ENCODE results near the gene NBPF12. TPM values are rescaled to one million over a fixed set of nuclear protein-coding genes. Genes with fewer than 3 reads are reported as not detected.
"Not testable (repeated sequence)": the region's sequence is repeated elsewhere in the genome, so short reads cannot be mapped to it uniquely, and the experiment has no call there.

NBPF12 gene
- total RNA-seq, 1 donor from 2014 or later = 13.8 TPM

DNA sequence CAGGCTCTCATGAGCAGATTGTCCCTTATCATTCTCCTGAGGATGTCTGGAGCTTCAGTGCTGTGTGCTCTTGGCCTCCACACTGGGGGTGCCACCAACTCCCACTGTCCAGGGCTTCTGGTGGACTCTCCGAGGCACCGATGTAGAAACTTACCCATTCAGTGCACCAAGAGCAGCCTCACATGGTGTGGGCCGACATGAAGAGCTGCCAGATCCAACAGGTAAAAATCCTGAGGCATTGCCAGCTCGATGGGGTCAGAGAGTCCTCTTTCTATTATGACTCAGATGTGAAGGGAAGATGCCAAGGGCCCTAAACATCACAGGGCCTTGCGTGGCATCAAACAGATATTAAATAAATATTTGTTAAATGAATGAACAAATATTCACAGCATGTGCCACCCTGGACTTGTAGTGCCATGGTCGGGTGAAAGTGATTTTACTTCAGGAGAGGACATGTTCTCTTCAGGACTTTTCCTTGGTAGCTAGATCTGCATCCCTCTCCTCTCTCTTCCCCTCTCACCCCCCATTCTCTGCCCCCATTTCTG lies 5.3 kb downstream of the NBPF12 start:
- not testable (repeated sequence) for DNase-seq (ENCODE audit: low read depth); H3K36me3 ChIP-seq (ENCODE audit: control insufficient read depth, insufficient read depth, low read length); H3K27me3 ChIP-seq (ENCODE audit: control insufficient read depth, insufficient read depth, low read length); H3K4me3 ChIP-seq (ENCODE audit: low read depth, low read length)

DNA sequence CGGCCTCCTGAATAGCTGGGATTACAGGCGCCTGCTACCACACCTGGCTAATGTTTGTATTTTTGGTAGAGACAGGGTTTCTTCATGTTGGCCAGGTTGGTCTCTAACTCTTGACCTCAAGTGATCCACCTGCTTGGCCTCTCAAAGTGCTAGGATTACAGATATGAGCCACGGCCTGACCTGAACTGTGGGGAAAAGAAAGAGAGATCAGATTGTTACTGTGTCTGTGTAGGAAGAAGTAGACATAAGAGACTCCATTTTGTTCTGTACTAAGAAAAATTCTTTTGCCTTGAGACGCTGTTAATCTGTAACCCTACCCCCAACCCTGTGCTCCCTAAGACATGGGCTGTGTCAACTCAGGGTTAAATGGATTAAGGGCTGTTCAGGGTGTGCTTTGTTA lies 10.0 kb downstream of the NBPF12 start:
- not testable (repeated sequence) for H3K27me3 ChIP-seq (ENCODE audit: control insufficient read depth, insufficient read depth, low read length); DNase-seq (ENCODE audit: low read depth); H3K36me3 ChIP-seq (ENCODE audit: control insufficient read depth, insufficient read depth, low read length); H3K4me3 ChIP-seq (ENCODE audit: low read depth, low read length)

- not testable (repeated sequence) for DNase-seq (ENCODE audit: low read depth); H3K27me3 ChIP-seq (ENCODE audit: control insufficient read depth, insufficient read depth, low read length); H3K4me3 ChIP-seq (ENCODE audit: low read depth, low read length); H3K36me3 ChIP-seq (ENCODE audit: control insufficient read depth, insufficient read depth, low read length)
Observed at GRCh38 chr1:146964340-146964739, 26.2 kb downstream of the NBPF12 start.

DNA sequence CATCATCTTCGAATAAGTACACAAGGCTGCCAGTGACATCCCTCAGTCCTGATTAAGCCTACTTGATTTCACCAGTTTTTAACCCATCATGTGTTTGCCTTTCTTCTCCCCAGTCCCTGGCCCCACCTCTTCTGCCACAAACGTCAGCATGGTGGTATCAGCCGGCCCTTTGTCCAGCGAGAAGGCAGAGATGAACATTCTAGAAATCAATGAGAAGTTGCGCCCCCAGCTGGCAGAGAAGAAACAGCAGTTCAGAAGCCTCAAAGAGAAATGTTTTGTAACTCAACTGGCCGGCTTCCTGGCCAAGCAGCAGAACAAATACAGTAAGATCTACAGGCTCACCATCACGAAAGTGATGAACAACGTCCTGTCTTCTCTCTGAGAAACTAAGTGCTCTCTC lies 28.2 kb downstream of the NBPF12 start:
- not testable (repeated sequence) for H3K36me3 ChIP-seq (ENCODE audit: control insufficient read depth, insufficient read depth, low read length); H3K4me3 ChIP-seq (ENCODE audit: low read depth, low read length); DNase-seq (ENCODE audit: low read depth); H3K27me3 ChIP-seq (ENCODE audit: control insufficient read depth, insufficient read depth, low read length)

DNA sequence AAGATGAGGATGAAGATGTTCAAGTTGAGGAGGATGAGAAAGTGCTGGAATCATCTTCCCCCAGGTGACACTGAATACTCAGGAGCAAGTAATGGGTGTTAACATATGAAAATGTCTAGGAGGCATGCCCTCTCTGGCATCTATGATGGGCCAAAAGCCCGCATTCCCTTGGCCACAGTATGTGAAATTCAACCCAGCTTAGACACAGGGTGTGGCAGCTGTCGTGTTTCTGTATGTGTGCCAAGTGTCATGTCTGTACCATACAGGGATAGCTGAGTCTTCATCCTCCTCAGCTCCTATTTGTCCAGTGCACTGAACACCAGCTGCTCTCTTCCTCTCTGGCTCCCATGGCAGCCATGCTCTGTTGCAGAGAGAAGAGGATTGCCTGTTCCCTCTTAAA lies 32.5 kb downstream of the NBPF12 start:
- H3K36me3 ChIP-seq (ENCODE audit: control insufficient read depth, insufficient read depth, low read length); DNase-seq (ENCODE audit: low read depth); H3K4me3 ChIP-seq (ENCODE audit: low read depth, low read length): not testable (repeated sequence)

GRCh38 chr1:146972681-146973080 lies 34.6 kb downstream of the NBPF12 start:
- DNase-seq (ENCODE audit: low read depth); H3K4me3 ChIP-seq (ENCODE audit: low read depth, low read length); H3K27me3 ChIP-seq (ENCODE audit: control insufficient read depth, insufficient read depth, low read length); H3K36me3 ChIP-seq (ENCODE audit: control insufficient read depth, insufficient read depth, low read length): not testable (repeated sequence)

More for the DNA sequence above, 32.5 kb downstream of the NBPF12 start:
- H3K27me3 ChIP-seq (ENCODE audit: control insufficient read depth, insufficient read depth, low read length) = not testable (repeated sequence)

GRCh38 chr1:146985855-146986254 lies 47.7 kb downstream of the NBPF12 start:
- not testable (repeated sequence) for H3K36me3 ChIP-seq (ENCODE audit: control insufficient read depth, insufficient read depth, low read length); H3K27me3 ChIP-seq (ENCODE audit: control insufficient read depth, insufficient read depth, low read length); DNase-seq (ENCODE audit: low read depth); H3K4me3 ChIP-seq (ENCODE audit: low read depth, low read length)

DNA sequence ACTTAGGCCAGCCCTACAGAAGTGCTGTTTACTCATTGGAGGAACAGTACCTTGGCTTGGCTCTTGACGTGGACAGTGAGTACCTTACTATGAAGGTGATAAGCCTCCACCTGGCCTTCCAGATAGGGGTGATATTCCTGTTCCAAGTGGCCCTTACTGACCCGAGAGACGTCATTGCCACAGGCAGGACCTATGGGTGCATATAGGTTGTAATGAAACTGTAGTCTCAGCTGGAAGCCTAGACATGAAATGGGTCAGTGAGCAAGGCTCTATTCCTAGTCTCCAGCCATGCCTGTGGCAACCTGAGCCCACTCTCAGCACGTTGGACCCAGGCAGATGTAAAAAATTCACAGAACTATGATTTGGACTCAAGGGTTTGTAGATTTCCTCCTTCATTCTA lies 48.3 kb downstream of the NBPF12 start:
- H3K4me3 ChIP-seq (ENCODE audit: low read depth, low read length); H3K36me3 ChIP-seq (ENCODE audit: control insufficient read depth, insufficient read depth, low read length); DNase-seq (ENCODE audit: low read depth); H3K27me3 ChIP-seq (ENCODE audit: control insufficient read depth, insufficient read depth, low read length): not testable (repeated sequence)

DNA sequence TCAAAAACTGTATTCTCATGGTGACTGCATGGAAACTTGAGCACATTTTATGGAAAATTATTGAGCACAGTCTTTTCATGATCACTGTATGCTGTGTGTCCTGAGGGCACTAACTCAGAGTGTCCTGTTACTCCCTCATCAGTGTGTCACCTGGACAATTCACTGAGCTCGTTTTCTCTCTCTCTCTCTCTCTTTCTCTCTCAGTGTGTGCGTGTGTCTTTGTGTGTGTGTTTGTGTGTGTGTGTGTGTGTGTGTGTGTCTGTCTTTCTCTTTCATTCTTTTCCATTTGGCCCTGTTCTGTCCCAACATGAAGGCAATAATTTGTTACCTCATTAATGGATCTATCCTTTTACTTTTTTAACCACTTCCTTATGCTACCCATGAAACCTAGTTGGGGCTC lies 49.4 kb downstream of the NBPF12 start:
- H3K27me3 ChIP-seq (ENCODE audit: control insufficient read depth, insufficient read depth, low read length); H3K4me3 ChIP-seq (ENCODE audit: low read depth, low read length); H3K36me3 ChIP-seq (ENCODE audit: control insufficient read depth, insufficient read depth, low read length); DNase-seq (ENCODE audit: low read depth): not testable (repeated sequence)

GRCh38 chr1:146989455-146989854 lies 51.3 kb downstream of the NBPF12 start:
- not testable (repeated sequence) for DNase-seq (ENCODE audit: low read depth); H3K4me3 ChIP-seq (ENCODE audit: low read depth, low read length); H3K27me3 ChIP-seq (ENCODE audit: control insufficient read depth, insufficient read depth, low read length); H3K36me3 ChIP-seq (ENCODE audit: control insufficient read depth, insufficient read depth, low read length)

DNA sequence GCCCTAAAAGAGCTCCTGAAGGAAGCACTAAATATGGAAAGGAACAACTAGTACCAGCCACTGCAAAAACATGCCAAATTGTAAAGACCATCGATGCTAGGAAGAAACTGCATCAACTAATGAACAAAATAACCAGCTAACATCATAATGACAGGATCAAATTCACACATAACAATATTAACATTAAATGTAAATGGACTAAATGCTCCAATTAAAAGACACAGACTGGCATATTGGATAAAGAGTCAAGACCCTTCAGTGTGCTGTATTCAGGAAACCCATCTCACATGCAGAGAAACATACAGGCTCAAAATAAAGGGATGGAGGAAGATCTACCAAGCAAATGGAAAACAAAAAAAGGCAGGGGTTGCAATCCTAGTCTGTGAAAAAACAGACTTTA lies 70.4 kb downstream of the NBPF12 start:
- DNase-seq (ENCODE audit: low read depth); H3K27me3 ChIP-seq (ENCODE audit: control insufficient read depth, insufficient read depth, low read length); H3K36me3 ChIP-seq (ENCODE audit: control insufficient read depth, insufficient read depth, low read length); H3K4me3 ChIP-seq (ENCODE audit: low read depth, low read length): not testable (repeated sequence)

DNA sequence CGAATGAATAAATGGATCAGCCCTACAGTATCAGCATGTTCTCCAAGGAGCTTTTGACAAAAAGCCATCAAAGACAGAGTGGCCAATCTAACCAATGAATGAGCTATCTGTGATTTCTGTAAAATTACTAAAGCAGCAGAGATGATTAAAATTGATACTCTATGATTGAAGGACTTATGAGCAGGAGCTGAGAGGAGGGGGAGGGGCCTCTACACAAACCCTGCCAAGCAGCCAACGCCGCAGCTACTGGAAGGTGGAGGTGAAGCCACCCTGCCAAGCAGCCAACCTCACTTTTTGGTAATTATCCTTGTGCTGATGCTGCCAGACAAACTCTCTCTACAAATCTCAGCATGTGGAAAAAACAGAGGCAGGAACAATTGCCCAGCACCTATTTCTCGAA lies 88.9 kb downstream of the NBPF12 start:
- H3K4me3 ChIP-seq (ENCODE audit: low read depth, low read length); DNase-seq (ENCODE audit: low read depth); H3K36me3 ChIP-seq (ENCODE audit: control insufficient read depth, insufficient read depth, low read length); H3K27me3 ChIP-seq (ENCODE audit: control insufficient read depth, insufficient read depth, low read length): not testable (repeated sequence)

DNA sequence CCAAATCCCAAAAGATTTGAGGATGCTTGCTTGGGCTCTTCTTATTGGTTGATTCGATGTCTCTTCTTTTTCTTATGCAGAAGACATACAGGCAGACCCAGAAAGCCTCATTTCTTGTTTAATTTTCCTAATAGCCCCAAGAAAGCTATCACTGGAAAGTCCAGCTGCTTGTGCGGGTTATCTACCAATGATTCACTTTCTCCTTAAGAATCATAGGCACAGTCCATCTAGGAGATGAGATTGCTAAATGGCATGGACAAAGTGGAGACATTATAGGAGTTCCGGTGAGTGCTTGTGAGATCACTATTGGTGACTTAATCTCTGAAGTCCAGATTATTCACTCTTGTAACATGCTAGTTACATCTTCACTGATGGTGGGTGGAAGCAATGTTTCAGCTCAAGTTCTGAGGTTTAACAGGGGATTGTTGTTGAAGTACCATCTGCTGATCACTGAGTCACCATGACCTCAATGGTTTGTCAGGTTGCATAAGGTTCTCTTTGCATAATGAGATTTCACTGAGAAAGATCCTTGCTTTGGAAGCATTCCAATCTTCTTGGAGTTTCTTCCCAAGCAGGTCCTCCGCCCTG lies 92.0 kb downstream of the NBPF12 start:
- not testable (repeated sequence) for DNase-seq (ENCODE audit: low read depth); H3K36me3 ChIP-seq (ENCODE audit: control insufficient read depth, insufficient read depth, low read length); H3K4me3 ChIP-seq (ENCODE audit: low read depth, low read length); H3K27me3 ChIP-seq (ENCODE audit: control insufficient read depth, insufficient read depth, low read length)
